NCI-H146 treated with DMSO at 0.1 percent for 48 hours (cell line): ENCODE results near the gene STK38.

Experiments used
- DNase-seq: peaks from one replicate; lab custom pipeline; 2025; ENCODE audit not compliant: unreplicated experiment; lab: John Stamatoyannopoulos, UW

STK38 gene

DNA sequence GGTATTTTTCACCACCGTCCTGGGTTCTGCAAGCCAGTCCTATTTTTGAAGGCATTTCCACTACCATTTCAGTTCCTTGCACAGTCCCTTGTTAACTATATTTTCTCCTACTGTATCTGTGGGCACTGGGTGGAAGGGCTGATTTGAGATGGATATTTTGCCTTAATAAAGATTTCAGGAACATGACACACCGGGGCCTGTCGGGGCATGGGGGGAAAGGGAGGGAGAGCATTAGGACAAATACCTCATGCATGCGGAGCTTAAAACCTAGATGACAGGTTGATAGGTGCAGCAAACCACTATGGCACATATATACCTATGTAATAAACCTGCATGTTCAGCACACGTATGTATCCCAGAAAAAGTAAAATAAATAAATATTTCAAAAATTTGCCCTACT, 22.4 kb downstream of the STK38 start:
- no peak for DNase-seq

DNA sequence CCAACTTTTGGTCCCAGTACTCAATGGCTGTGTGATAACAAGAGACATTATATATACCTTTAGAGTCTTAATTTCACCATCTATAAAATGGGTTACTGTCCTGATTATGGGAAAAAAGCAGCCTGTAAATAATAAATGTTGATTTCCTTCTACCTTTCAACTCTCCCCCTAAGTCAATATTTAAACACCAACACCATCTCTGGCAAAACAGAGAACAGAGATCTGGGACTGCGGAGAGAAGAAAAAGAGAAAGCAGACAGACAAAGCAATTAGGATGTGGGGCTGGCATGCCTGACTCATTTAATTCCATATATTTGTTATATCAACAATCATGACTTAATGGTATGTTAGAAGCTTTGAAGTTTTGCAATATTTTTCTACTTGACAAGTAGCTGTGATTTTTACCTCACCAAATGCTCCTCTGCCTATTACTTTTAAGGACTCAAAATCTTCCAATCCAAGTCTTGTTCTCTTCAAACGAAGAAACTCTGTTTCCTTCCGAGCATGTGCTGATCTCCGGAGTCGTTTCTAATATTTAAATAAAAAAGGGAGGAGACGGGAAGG, 23.3 kb downstream of the STK38 start:
- DNase-seq: no peak

DNA sequence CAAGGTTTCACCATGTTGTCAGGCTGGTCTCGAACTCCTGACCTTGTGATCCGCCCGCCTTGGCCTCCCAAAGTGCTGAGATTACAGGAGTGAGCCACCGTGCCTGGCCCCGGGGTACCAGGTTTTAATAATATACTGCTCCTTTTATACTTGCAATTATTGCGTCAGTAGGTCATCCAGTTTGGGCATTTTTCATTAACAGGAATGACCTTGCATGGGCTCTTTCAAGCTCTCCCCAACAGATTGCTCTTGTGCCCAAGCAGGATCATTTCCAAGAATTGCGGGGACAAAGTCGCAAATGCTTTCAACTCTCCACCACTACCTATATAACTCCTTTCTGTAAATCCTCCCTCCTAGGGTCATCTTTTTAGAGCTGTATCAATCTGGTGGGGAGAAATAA, 23.8 kb downstream of the STK38 start:
- no peak for DNase-seq

DNA sequence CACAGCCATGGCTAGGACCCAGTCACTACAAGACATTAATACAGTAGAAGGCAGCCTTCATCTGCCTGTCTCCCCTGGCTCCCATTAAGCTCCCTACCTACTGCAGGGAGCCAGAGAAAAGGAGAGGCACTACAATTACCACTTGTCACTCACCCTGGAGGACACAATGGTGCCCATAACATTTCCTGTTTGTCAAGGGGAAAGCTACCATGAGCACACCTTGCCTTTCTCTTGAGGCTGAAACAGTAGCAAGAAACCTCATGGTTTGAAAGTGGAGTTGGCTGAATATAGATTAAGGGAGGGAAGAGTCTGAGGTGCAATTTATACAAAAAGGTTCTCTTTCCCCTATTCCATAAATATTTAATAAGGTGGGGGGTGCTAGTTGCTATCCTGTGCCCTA, 27.9 kb downstream of the STK38 start:
- peak; percentile 34 for DNase-seq

DNA sequence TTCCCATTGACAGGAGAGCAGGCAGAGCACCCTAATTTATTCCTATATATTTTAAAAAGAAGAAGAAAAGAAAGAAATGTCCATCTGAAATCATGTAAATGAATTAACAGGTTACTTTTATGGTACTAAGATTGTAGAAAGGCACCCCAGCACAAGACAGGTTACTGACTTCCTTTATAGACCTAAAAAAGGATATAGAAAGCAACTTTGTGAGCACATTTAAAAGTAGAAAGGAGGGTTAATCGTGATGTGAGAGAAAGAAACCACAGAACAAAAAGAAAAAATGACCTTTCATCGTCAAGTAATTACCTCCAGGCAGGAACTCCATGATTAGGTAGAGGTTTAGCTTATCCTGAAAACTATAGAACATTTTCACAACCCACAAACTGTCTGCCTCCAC, 29.9 kb downstream of the STK38 start:
- no peak for DNase-seq

DNA sequence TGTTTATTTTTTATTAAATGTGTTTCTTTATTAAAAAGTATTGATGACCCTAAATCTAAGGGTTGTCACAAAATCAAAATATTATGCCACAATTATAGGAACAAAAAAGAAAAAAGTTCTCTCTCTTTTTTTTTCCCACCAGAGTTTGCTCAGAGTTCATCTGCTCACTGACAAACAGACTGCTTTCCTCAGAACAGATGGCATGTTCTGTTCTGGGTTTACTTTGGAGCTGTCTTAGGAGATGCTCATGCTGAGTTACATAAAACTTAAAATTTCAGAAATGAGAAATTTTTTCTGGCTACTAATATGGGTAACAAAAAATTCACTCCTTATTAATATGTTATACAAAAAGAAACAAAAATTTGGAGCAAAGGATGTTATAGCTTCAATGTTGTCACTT, 30.3 kb downstream of the STK38 start:
- DNase-seq: no peak

DNA sequence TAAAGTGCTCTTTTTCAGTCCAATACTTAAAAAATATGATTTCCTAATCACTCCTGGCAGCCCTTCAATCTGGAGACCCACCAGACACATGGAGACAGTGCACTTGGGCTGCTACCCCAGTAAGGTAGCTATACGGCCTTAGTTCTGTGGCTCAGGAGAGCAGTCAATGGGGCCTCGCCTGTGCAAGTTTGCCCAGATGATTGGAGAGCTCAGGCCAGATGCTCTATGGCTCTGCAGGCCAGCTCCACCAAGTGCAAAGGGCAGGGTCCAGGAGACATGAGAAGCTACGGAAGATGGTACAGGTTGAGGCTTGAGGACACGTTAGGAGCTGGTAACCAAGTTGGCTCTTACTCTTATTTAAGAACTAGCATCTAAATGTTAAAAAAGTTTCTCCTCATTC, 30.7 kb downstream of the STK38 start:
- no peak for DNase-seq

DNA sequence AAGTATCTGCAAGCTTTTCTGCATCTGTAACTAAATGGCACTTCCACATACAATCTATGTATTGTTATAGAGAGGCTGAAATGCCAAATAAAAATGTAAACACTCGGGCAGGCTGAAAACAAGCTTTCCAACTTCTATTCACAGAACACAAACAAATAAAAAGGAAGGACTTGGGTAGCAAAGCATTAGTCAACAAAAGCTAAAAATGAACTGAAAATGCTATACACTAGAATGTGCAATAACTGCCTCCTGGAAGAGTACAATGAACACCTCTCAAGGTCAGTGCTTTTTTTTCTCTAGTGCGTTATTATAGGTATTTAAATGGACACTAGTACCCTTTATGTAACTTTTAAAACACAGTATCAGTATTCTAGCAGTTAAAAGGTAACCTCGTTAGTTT, 31.4 kb downstream of the STK38 start:
- no peak for DNase-seq

DNA sequence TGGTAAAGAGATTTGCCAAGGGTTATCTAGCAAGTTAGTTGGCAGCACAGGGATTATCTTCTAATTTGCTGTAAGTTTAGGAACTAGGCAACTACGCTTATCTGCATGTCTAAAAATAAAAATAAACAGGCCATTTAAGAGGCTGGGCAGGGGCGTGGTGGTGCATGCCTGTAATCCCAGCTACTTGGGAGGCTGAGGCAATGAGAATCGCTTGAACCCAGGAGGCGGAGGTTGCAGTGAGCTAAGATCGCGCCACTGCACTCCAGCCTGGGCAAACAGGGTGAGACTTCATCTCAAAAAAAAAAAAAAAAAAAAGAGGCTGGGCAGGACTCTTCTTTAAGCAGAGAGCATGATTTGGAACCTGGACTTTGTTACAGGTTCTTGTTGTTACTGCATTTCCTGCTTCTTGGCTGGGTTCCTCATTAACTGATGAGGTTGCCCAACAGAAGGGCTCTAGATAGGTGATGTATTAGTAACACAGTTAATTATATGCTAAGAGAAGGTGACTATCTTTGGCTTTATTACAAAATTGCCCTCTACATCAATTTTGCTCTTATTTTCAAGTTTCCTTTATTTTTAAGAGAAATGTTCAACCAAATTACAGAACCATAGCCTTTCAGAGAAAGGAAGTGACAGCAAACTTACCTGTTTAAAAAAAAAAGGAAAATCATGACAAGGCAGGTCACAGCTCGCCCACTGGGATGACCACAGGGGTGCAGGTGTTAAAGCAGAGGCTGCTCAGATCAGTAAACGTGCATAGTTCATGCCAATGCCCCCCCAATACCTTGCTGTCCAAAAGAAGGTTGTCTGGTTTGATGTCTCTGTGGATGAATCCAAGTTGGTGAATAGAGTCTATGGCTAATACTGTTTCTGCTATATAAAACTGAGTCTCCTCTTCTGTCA, 32.5 kb downstream of the STK38 start:
- DNase-seq: peak; percentile 21

DNA sequence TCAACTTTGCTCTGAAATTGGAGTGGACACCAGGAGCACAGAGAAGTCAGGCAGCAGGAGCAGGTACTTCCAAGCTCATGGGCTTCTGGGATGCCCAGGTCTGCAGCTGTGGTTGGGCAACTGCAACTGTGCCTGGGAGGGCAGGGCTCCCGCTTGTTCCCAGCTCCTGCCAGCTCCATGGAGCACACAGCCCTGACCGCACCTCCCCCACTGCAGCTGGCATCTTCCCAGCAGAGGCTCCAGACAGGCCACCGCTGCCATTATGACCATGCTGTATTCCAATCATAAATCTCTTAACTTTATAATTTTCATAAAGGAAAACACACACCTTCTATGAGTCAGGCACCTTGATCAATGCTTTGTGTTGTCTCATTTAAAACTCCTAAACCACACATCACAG, 36.9 kb downstream of the STK38 start:
- no peak for DNase-seq

DNA sequence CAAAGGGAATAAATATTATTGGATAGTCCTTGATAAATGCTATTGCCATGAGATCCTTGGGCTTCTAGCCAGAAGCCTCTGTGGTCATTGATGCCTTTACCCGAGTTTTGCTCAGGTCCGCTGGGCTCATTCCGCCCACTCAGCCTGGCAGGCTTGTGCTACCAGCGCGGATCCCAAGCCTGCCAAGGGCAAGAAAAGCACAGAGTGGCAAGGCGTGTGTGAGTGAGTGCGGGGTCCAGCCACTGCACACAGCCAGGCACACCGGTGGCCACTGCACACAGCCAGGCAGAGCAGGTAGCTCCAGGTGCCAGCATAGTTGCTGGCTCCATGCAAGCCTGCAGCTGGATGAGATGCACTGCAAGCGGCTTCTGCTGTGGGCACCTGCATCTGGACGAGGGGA, 38.7 kb downstream of the STK38 start:
- DNase-seq: no peak

DNA sequence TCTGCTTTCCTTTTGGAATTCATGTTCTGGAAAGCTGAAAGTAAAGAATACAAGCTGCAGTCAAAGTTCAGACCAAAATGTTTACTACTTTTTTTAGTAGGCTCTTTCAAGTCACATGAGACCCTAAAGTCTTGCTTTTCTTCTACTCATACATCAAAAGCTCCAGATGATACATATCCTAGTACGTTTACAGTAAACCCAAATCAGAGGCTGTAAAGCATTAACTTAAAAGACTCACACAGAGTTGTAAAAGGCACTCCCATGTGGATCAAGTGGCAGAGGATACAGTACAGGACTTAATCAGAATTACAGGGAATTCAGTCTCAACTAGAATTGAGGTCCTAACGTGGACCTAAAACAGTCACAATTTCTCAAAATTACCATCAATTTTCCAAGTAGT, 40.7 kb downstream of the STK38 start:
- no peak for DNase-seq

DNA sequence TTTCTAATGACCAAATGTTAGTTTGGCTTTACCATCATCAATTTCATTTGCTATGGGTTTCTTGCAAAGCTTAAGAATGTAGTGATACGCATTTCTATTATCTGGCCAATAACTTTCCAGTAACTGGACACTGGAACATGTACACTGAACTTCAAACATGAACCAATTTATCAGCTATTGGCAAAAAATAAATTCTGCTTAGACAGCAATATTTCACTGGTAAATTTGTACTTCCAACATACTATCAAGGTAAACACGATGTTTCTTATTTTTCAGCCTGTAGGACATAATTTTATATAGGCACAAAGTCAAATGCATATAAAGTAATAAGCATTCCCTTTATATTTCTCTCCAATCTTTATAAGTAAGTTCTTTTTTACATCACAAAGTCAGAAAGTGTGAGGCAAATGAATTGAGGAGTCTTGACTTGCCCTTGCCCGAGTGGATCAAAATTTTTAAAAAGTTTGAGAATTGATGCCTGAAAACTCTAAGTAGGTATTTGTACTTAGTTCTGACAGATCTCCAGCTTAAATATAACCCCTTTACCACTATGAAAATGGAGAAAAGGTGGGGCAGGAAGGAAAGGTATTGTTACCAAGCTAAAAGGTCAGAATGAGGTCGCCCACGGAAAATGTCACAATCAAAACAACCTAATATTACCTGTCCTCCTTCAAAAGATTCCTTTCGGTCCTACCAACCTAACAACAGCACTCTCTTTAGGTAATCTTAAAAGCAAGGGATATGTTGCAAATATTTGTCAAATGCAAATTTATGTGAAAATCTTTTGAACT, 41.3 kb downstream of the STK38 start:
- no peak for DNase-seq

DNA sequence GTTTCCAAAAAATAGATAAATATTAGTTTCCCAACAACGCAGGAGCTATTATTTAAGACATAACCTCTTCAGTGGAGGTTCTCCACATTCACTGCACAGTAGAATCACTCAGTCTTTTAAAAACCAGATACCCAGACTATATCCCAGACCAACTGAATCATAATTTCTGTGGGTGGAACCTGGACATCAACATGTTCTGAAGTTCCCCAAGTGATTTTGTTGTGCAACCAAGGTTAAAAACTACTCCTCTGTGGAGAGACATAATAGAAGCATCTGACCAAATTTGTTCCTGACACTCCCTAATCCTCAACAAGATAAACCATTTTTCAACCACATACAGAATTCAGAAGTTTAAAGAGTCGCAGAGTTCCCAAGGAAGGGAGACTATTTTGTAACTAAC, 42.3 kb downstream of the STK38 start:
- DNase-seq: no peak

DNA sequence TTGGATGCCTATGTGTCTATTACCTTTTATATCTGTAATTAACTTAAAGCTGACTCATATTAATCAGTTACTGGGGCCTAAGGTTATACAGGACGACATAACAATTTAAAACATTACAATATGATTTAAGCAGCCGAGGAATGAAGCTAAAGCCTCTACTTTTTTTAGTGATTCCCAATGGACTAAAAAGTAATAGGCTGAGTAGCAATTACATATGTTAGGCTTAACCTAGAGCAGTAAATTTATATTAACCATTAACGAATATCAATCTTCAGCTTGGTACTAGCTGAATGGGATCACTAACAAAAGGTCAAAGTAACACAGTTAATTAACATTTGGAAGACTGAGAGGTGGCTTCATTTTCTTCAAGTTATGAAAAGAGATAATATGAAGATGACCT, 43.1 kb downstream of the STK38 start:
- no peak for DNase-seq

DNA sequence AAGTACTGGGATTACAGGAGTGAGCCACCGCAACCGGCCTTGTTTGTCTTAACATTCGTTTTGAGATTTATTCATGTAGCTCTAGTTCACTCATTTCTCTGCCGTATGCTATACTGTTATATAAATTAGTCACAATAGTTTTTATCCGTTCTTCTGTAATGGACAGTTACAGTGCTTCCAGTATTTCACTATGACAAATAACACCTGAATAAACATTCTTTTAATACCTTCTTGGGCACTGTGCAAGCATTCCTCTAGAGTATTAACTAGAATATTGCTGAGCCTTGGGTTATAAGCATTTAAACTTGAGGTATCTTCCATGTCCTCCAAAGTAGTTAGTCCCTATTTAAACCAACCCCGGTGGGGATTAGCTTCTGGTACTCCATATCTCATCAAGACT, 45.6 kb downstream of the STK38 start:
- DNase-seq: no peak

DNA sequence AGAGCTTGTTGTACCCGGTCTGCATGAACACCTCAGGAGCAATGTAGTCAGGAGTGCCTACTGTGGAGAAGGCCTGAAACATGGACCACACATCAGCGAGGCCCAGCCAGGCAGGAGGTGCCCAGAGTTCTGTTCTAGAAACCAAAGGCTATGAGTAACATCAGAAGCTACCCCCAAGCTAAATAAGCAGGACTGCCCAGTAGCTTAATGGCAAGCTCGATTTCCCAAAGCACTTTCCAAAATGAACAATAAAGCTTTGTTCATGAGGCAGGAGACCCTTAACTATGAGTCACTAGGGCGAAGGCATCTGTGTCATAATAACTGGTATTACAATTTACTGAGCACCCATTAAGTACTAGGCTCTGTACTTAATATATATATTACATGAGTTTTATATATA, 47.4 kb downstream of the STK38 start:
- no peak for DNase-seq

DNA sequence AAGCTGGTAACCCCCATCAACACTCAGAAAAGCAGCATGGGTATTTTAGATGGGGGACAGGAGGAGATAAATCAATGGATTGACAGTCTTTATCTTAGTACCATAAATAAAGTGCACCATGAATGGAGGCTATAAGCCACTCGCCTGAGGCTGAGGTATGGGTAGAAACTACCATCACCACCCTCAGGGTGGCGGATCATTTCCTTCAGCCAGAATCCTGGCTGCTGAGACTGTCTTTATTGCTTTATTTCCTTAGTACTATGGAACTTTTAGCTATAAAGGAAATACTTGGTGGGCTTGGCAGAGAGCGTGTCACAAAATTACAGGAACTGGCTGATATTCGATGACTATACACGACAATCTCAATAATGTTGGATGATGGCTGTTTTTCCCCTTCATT, 52.2 kb downstream of the STK38 start:
- no peak for DNase-seq

DNA sequence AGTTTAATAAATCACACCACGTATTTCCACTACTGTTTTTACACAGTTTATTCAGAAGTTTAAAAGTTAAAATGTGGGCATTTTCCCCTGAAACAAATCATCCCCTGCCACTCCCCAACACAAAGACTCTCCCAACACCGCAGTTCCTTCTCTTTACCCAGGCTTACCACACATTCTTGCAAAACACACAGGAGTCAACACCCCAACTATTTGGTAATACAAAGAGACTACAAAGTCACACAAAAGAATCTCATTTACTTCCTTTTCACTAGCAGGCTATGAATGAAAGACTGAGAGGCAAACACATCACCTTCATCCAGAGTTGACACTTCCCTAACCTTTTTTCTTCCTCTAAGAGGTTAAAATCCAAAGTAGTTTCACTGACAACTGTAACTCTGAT, 53.4 kb downstream of the STK38 start:
- DNase-seq: no peak

DNA sequence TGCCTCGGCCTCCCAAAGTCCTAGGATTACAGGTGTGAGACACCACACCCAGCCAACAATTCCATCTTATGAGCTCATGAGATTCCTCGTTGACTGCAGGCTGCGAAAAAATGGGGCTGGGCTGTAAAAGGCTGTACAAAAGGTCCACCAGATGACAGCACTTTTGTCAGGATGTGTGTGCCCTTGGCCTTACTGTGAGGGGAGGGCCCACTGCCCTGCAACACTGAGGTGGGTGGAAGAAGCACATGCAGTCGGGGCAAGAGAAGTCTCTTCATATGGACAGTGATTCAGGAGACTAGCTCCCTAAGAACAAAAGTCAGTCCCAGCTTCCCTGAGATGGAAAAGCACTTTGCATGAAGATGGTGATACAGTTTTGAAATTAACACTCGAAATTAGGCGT, 54.0 kb downstream of the STK38 start:
- DNase-seq: no peak

DNA sequence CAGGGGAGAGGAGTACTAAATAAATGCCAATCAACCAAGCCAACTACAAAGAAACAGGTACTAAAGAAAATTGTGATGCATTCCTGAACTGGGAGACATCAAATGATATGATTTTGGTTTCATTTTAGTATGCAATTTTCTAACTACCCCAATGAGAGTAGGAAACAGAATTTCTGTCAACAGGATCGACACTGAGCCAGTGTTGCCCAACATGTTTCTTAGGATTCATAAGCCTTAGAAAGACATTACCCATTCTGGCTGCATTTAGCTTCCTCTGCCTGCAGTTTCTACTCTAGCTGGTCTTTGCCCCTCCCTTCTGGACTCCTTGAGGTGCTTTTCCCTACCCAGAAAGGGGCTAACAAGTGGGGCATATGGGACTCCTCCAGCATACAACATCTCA, 54.7 kb downstream of the STK38 start:
- no peak for DNase-seq

DNA sequence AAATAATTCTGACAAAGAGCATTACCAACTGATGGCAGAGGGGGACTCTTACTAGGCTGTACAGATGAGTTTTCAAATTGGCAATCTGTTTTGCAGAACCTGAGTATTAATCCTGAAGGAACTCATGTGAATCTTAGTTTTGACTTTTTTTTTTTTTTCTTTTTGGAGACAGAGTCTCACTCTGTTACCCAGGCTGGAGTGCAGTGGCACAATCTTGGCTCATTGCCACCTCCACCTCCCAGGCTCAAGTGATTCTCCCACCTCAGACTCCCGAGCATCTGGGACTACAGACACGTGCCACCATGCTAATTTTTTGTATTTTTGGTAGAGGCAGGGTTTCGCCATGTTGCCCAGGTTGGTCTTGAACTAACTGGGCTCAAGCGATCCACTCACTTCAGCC, 55.2 kb downstream of the STK38 start:
- no peak for DNase-seq
